CD4-positive, alpha-beta T cell treated with Interleukin-12 subunit alpha and Interleukin-12 subunit beta, for 1 hour (primary cell): Measurements from ENCODE around the gene PALMD.

Experiments
- DNase-seq: peaks from one replicate; pipeline ENCODE4 v3.0.0-alpha.2; 2020

Gene PALMD

GRCh38 chr1:99661780-99662179, 15.9 kb downstream of the PALMD start:
- no peak for DNase-seq

GRCh38 chr1:99662539-99663080, 16.7 kb downstream of the PALMD start:
- DNase-seq, result no peak

GRCh38 chr1:99663501-99663900, 17.6 kb downstream of the PALMD start:
- DNase-seq, result no peak

GRCh38 chr1:99665212-99665611, 19.3 kb downstream of the PALMD start:
- no peak for DNase-seq

GRCh38 chr1:99669376-99669775, 23.5 kb downstream of the PALMD start:
- DNase-seq, result no peak

GRCh38 chr1:99669821-99670220, 23.9 kb downstream of the PALMD start:
- no peak for DNase-seq

- no peak for DNase-seq
These were observed 24.7 kb downstream of the PALMD start for GRCh38 chr1:99670583-99670982.

- no peak for DNase-seq
These were observed 26.1 kb downstream of the PALMD start for GRCh38 chr1:99672038-99672437.

- DNase-seq, result no peak
These were observed 26.8 kb downstream of the PALMD start for GRCh38 chr1:99672530-99673213.

- no peak for DNase-seq
These were observed 27.4 kb downstream of the PALMD start for GRCh38 chr1:99673315-99673714.

- DNase-seq, result no peak
These were observed 28.5 kb downstream of the PALMD start for GRCh38 chr1:99674115-99675064.

- DNase-seq, result no peak
These were observed 29.4 kb downstream of the PALMD start for GRCh38 chr1:99675292-99675691.

GRCh38 chr1:99675994-99676393, 30.1 kb downstream of the PALMD start:
- DNase-seq, result no peak

- no peak for DNase-seq
These were observed 31.0 kb downstream of the PALMD start for GRCh38 chr1:99676876-99677275.

GRCh38 chr1:99677416-99677815, 31.5 kb downstream of the PALMD start:
- no peak for DNase-seq

GRCh38 chr1:99680270-99680669, 34.4 kb downstream of the PALMD start:
- DNase-seq, result no peak

- no peak for DNase-seq
These were observed 35.7 kb downstream of the PALMD start for GRCh38 chr1:99681583-99681982.

GRCh38 chr1:99682291-99682751, 36.4 kb downstream of the PALMD start:
- DNase-seq, result no peak

- DNase-seq, result peak; percentile 21
These were observed 39.7 kb downstream of the PALMD start for GRCh38 chr1:99685516-99686180.

- no peak for DNase-seq
These were observed 45.3 kb downstream of the PALMD start for GRCh38 chr1:99691175-99691574.

GRCh38 chr1:99696616-99697015, 50.7 kb downstream of the PALMD start:
- no peak for DNase-seq

- no peak for DNase-seq
These were observed 51.7 kb downstream of the PALMD start for GRCh38 chr1:99697580-99697979.

GRCh38 chr1:99700020-99700419, 54.1 kb downstream of the PALMD start:
- no peak for DNase-seq
